HEK293 (cell line): ENCODE measurements around the gene PPP4C.
A peak's percentile ranks its signal among the peaks of the same experiment; 100 is the strongest.

Source experiments
- CTCF ChIA-PET: fragments of 350-600 bp; formaldehyde crosslinking; extraction: SDS; loops from one replicate; lab custom pipeline; 2021; ENCODE audit warnings: antibody characterized with exemption; lab: Yijun Ruan, JAX
- POLR2A ChIA-PET: fragments of 300-600 bp; formaldehyde crosslinking; extraction: SDS; loops from one replicate; lab custom pipeline; 2020; ENCODE audit warnings: antibody characterized with exemption, inconsistent platforms; lab: Yijun Ruan, JAX
- H3K27ac ChIP-seq: fragments of 200-500 bp; sonication (Bioruptor generic); 2 replicates; pipeline ENCODE4 v1.5.1; 2014; ENCODE audit warnings: low read depth, low read length, control low read depth, inconsistent platforms; ENCODE audit errors: extremely low read depth
- H3K36me3 ChIP-seq, 2 experiments: fragments of 200-500 bp in 1 of 2; sonication (Bioruptor generic) in 1 of 2; 1 replicate in 1 of 2; 2 replicates in 1 of 2; pipeline ENCODE4 v1.5.1; 2014 to 2017; ENCODE audit warnings: inconsistent platforms in 2 of 2, low read length in 2 of 2; ENCODE audit not compliant: control insufficient read depth in 2 of 2, insufficient read depth in 1 of 2
- H3K4me1 ChIP-seq: fragments of 200-500 bp; sonication (Bioruptor generic); 2 replicates; pipeline ENCODE4 v1.5.1; 2014; ENCODE audit warnings: mild to moderate bottlenecking, low read length, inconsistent platforms; ENCODE audit not compliant: control insufficient read depth, insufficient read depth
- H3K4me3 ChIP-seq: 2 replicates; pipeline ENCODE4 v1.5.1; 2011; ENCODE audit warnings: low read depth, mild to moderate bottlenecking, control low read depth, low read length, moderate library complexity
- H3K9me3 ChIP-seq: fragments of 200-500 bp; sonication (Bioruptor generic); 2 replicates; pipeline ENCODE4 v1.5.1; 2014; ENCODE audit warnings: low read depth, low read length, inconsistent platforms; ENCODE audit not compliant: control insufficient read depth, insufficient read depth
- BCL11A ChIP-seq: fragments of 450-650 bp; formaldehyde crosslinking; IDR thresholded peaks from 2 replicates; pipeline ENCODE4 v1.5.1; 2016; ENCODE audit warnings: low read depth, missing biosample characterization, missing genetic modification characterization
- BCL11B ChIP-seq: fragments of 450-650 bp; formaldehyde crosslinking; IDR thresholded peaks from 2 replicates; pipeline ENCODE4 v1.5.1; 2016; ENCODE audit warnings: low read depth, missing biosample characterization, missing genetic modification characterization
- ELK4 ChIP-seq: IDR thresholded peaks from 2 replicates; pipeline ENCODE4 v1.6.1; 2011; ENCODE audit warnings: mild to moderate bottlenecking, low read depth, low read length, borderline replicate concordance
- IKZF3 ChIP-seq: fragments of 450-650 bp; IDR thresholded peaks from 2 replicates; pipeline ENCODE4 v1.5.0; 2018; ENCODE audit warnings: missing biosample characterization, mild to moderate bottlenecking, missing genetic modification characterization, moderate library complexity
- SCRT1 ChIP-seq: fragments of 450-650 bp; formaldehyde crosslinking; IDR thresholded peaks from 2 replicates; pipeline ENCODE4 v1.5.1; 2016; ENCODE audit warnings: missing biosample characterization, missing genetic modification characterization, borderline replicate concordance
- SP2 ChIP-seq: fragments of 450-650 bp; formaldehyde crosslinking; IDR thresholded peaks from 2 replicates; pipeline ENCODE4 v1.5.1; 2016; ENCODE audit warnings: missing biosample characterization, missing genetic modification characterization
- YY2 ChIP-seq: fragments of 450-650 bp; formaldehyde crosslinking; IDR thresholded peaks from 2 replicates; pipeline ENCODE4 v1.5.1; 2016; ENCODE audit warnings: missing biosample characterization, missing genetic modification characterization
- ZNF239 ChIP-seq: fragments of 450-650 bp; formaldehyde crosslinking; IDR thresholded peaks from 2 replicates; pipeline ENCODE4 v1.5.1; 2016; ENCODE audit warnings: missing biosample characterization, missing genetic modification characterization
- ZNF266 ChIP-seq: fragments of 450-650 bp; formaldehyde crosslinking; IDR thresholded peaks from 2 replicates; pipeline ENCODE4 v1.5.1; 2016; ENCODE audit warnings: missing biosample characterization, missing genetic modification characterization, low read depth
- ZNF394 ChIP-seq: fragments of 450-650 bp; formaldehyde crosslinking; IDR thresholded peaks from 2 replicates; pipeline ENCODE4 v1.5.1; 2016; ENCODE audit warnings: missing biosample characterization, missing genetic modification characterization, mild to moderate bottlenecking, moderate library complexity, borderline replicate concordance
- ZNF473 ChIP-seq: fragments of 450-650 bp; formaldehyde crosslinking; IDR thresholded peaks from 2 replicates; pipeline ENCODE4 v1.5.1; 2017; ENCODE audit warnings: missing biosample characterization, missing genetic modification characterization
- ZNF560 ChIP-seq: fragments of 450-650 bp; formaldehyde crosslinking; IDR thresholded peaks from 2 replicates; pipeline ENCODE4 v1.5.1; 2017; ENCODE audit warnings: missing biosample characterization, missing genetic modification characterization, borderline replicate concordance
- ZNF785 ChIP-seq: fragments of 450-650 bp; formaldehyde crosslinking; IDR thresholded peaks from 2 replicates; pipeline ENCODE4 v1.5.1; 2016; ENCODE audit warnings: missing biosample characterization, missing genetic modification characterization
- TF ChIP-seq, protein P1 (sequence below): fragments of 450-650 bp; IDR thresholded peaks from 2 replicates; pipeline ENCODE4 v1.5.1; 2018; ENCODE audit warnings: missing biosample characterization, missing genetic modification characterization
- TF ChIP-seq, protein P2 (sequence below): fragments of 450-650 bp; formaldehyde crosslinking; IDR thresholded peaks from 2 replicates; pipeline ENCODE4 v1.5.1; 2016; ENCODE audit warnings: missing biosample characterization, missing genetic modification characterization
- TF ChIP-seq, protein P3 (sequence below): fragments of 450-650 bp; formaldehyde crosslinking; IDR thresholded peaks from 2 replicates; pipeline ENCODE4 v1.5.1; 2017; ENCODE audit warnings: missing biosample characterization, missing genetic modification characterization

PPP4C gene

DNA sequence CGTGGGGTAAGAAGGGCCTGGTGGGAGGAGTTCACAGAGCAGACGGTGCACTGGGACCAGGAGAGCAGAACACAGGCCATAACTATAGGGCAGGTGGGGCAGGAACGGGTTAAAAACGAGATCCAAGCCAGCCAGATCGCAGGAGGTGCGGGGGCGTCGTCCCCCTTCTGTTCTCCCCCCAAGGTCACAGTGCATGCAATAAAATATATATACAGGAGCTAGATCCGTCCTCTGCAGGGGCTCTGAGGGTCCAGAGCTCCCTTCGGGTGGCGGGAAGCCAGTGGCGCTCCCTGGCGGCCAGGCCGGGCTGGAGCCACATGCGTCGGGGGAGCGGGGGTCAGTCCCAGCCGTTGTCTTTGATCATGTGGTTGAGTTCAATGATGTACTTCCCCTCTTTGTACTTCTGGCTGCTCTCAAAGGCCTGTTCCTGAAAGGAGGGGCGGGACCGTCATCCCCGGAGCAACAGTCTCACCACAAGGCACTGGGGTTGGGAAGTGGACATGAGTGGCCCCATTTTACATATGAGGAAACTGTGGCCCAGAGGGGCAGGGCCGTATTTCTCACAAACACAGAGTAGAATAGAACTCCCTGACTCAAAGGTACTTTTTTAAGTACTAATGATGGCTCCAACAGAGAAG is 16.7 kb downstream of the PPP4C start (continued):
- TF ChIP-seq, protein P1, sequence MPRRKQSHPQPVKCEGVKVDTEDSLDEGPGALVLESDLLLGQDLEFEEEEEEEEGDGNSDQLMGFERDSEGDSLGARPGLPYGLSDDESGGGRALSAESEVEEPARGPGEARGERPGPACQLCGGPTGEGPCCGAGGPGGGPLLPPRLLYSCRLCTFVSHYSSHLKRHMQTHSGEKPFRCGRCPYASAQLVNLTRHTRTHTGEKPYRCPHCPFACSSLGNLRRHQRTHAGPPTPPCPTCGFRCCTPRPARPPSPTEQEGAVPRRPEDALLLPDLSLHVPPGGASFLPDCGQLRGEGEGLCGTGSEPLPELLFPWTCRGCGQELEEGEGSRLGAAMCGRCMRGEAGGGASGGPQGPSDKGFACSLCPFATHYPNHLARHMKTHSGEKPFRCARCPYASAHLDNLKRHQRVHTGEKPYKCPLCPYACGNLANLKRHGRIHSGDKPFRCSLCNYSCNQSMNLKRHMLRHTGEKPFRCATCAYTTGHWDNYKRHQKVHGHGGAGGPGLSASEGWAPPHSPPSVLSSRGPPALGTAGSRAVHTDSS (tag by site-specific recombination) = no peak
- TF ChIP-seq, protein P2, sequence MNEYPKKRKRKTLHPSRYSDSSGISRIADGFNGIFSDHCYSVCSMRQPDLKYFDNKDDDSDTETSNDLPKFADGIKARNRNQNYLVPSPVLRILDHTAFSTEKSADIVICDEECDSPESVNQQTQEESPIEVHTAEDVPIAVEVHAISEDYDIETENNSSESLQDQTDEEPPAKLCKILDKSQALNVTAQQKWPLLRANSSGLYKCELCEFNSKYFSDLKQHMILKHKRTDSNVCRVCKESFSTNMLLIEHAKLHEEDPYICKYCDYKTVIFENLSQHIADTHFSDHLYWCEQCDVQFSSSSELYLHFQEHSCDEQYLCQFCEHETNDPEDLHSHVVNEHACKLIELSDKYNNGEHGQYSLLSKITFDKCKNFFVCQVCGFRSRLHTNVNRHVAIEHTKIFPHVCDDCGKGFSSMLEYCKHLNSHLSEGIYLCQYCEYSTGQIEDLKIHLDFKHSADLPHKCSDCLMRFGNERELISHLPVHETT (tag by site-specific recombination) = 0 out of 2 replicates have a peak, but pooled peaks have one; percentile 17
- TF ChIP-seq SCRT1 (tag by site-specific recombination) = 0 out of 2 replicates have a peak, but pooled peaks have one; percentile 7
- peak; percentile 59; the same call in 1 of the 2 replicates for TF ChIP-seq ZNF785 (tag by site-specific recombination)
- TF ChIP-seq ZNF239 (tag by site-specific recombination) = no peak
- TF ChIP-seq ZNF394 = 0 out of 2 replicates have a peak, but pooled peaks have one; percentile 64
- TF ChIP-seq ZNF473 (tag by site-specific recombination) = no peak
- no peak for TF ChIP-seq ELK4
- TF ChIP-seq, protein P3, sequence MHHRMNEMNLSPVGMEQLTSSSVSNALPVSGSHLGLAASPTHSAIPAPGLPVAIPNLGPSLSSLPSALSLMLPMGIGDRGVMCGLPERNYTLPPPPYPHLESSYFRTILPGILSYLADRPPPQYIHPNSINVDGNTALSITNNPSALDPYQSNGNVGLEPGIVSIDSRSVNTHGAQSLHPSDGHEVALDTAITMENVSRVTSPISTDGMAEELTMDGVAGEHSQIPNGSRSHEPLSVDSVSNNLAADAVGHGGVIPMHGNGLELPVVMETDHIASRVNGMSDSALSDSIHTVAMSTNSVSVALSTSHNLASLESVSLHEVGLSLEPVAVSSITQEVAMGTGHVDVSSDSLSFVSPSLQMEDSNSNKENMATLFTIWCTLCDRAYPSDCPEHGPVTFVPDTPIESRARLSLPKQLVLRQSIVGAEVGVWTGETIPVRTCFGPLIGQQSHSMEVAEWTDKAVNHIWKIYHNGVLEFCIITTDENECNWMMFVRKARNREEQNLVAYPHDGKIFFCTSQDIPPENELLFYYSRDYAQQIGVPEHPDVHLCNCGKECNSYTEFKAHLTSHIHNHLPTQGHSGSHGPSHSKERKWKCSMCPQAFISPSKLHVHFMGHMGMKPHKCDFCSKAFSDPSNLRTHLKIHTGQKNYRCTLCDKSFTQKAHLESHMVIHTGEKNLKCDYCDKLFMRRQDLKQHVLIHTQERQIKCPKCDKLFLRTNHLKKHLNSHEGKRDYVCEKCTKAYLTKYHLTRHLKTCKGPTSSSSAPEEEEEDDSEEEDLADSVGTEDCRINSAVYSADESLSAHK (tag by site-specific recombination) = no peak; the same call in 1 of the 2 replicates
- 0 out of 2 replicates have a peak, but pooled peaks have one; percentile 6 for TF ChIP-seq YY2

DNA sequence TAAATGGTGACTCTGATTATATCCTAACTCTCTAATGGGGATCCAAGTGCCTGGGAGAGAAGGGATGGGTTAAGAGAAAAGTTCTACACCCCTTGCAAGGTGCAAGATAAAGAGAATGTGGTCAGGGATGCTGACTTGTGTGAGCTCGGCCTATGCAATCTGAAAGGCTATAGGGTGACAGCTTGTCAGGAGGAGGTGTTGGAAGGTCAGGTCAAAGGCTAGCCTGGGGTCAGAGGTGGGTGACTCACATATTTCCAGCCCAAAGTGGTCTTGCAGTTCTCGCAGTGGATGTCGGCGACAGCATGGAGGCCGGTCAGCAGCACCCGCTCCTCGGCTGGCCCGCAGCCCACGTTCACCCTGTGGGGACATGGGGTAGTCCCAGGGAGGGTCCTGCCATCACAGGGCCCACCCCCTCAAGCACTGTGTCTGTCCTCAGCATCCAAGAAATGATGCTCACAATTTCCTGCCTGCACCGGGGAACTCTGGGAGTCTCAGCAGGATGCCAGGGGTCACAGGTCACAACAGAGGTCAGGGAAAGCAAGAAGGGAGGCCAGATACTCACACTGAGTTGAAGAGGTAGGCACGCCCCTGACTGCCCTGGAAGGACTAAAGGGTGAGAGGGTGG is 18.9 kb downstream of the PPP4C start:
- POLR2A ChIA-PET = no interaction called here
- Histone ChIP-seq H3K36me3 (peaks cover 0 to 15% of the 10 kb centered on the region in 2 experiments; a peak in 1 of 3 replicates), H3K9me3 (no peaks in the 10 kb centered on the region), H3K4me3 (0 out of 2 replicates have a peak overlapping the region, but pooled peaks have one; percentile 58), H3K27ac (no peak overlapping the region), H3K4me1 (no peaks in the 10 kb centered on the region)
- TF ChIP-seq SP2 (tag by site-specific recombination) = peak; percentile 19; the same call in 1 of the 2 replicates
- TF ChIP-seq BCL11A (tag by site-specific recombination) = peak; percentile 81; the same call in 1 of the 2 replicates
- TF ChIP-seq ZNF560 = no peak
- peak; percentile 96 for TF ChIP-seq BCL11B (tag by site-specific recombination)
- TF ChIP-seq ZNF266 (tag by site-specific recombination) = no peak
- TF ChIP-seq IKZF3 (tag by site-specific recombination) = peak; percentile 48; the same call in 1 of the 2 replicates
- CTCF ChIA-PET = interaction anchor here (0.6 to 5.0 kb wide), 6 partner anchors 8 to 521 kb away, joined by 3 to 38 read pairs (median 4); partner anchors contain the start of genes DCTPP1 and GDPD3
